Smooth muscle cell (in vitro differentiated cells): Measurements from ENCODE around the gene ATP12A. TPM values are rescaled to one million over a fixed set of nuclear protein-coding genes. Genes with fewer than 3 reads are reported as not detected.

Experiments
- DNase-seq: peaks from one replicate; lab custom pipeline; 2025; ENCODE audit not compliant: unreplicated experiment; lab: John Stamatoyannopoulos, UW
- H2AFZ ChIP-seq: fragments of 200-600 bp; sonication (generic); 2 replicates; pipeline ENCODE4 v1.6.0; 2016; ENCODE audit warnings: antibody characterized with exemption, low read depth, mild to moderate bottlenecking
- H3F3A ChIP-seq: fragments of 200-600 bp; sonication (generic); 2 replicates; pipeline ENCODE4 v1.6.0; 2017; ENCODE audit warnings: antibody characterized with exemption, low read depth
- H3K27ac ChIP-seq: fragments of 200-600 bp; sonication (generic); 2 replicates; pipeline ENCODE4 v1.5.1; 2016; ENCODE audit warnings: low read depth, mild to moderate bottlenecking
- H3K27me3 ChIP-seq: fragments of 200-600 bp; sonication (generic); 2 replicates; pipeline ENCODE4 v1.6.1; 2016; ENCODE audit warnings: low read depth, mild to moderate bottlenecking
- H3K36me3 ChIP-seq: fragments of 200-600 bp; sonication (generic); 2 replicates; pipeline ENCODE4 v1.5.1; 2016; ENCODE audit warnings: low read depth
- H3K4me1 ChIP-seq: fragments of 200-600 bp; sonication (generic); 2 replicates; pipeline ENCODE4 v1.5.1; 2016; ENCODE audit warnings: low read depth
- H3K4me2 ChIP-seq: fragments of 200-600 bp; sonication (generic); 2 replicates; pipeline ENCODE4 v1.6.0; 2016; ENCODE audit warnings: mild to moderate bottlenecking
- H3K4me3 ChIP-seq: fragments of 200-600 bp; sonication (generic); 2 replicates; pipeline ENCODE4 v1.5.1; 2016; ENCODE audit warnings: mild to moderate bottlenecking
- H3K79me2 ChIP-seq: fragments of 200-600 bp; sonication (generic); 2 replicates; pipeline ENCODE4 v1.6.0; 2016; ENCODE audit warnings: low read depth, mild to moderate bottlenecking
- H3K9ac ChIP-seq: fragments of 200-600 bp; sonication (generic); 2 replicates; pipeline ENCODE4 v1.6.0; 2016; ENCODE audit warnings: low read depth
- H3K9me3 ChIP-seq: fragments of 200-600 bp; sonication (generic); replicated peaks from 2 replicates; pipeline ENCODE4 v1.5.1; 2016; ENCODE audit warnings: low read depth
- H4K20me1 ChIP-seq: fragments of 200-600 bp; sonication (generic); 2 replicates; pipeline ENCODE4 v1.6.0; 2016; ENCODE audit warnings: low read depth
- WGBS: methylation state at CpG from one replicate; pipeline ENCODE4 v1.1.7; 2016; ENCODE audit warnings: low lambda C conversion rate; 5-methylcytosine and 5-hydroxymethylcytosine counted together
- polyA plus RNA-seq: library from polyadenylated mRNA; unstranded; fragments of >200 nt; fragmentation: Nextera tagmentation; extraction: Ambion mirVana; gene quantifications from 2 replicates; pipeline ENCODE4 v1.2.1, GENCODE V29; 2016
- total RNA-seq: library from RNA; depleted of rRNA; stranded (reverse); fragments of >200 nt; gene quantifications from 2 replicates; pipeline ENCODE4 v1.2.3, GENCODE V29; 2014
- TF ChIP-seq, protein P1 (sequence below): fragments of 200-600 bp; sonication (generic); IDR thresholded peaks from 2 replicates; pipeline ENCODE4 v1.5.1; 2017; ENCODE audit warnings: borderline replicate concordance, mild to moderate bottlenecking, antibody characterized with exemption; ENCODE audit not compliant: insufficient read depth, poor library complexity, severe bottlenecking

The ATP12A gene
- total and polyA plus RNA-seq, 2 experiments from 2014 or later: 0.63 to 0.67 TPM

DNA sequence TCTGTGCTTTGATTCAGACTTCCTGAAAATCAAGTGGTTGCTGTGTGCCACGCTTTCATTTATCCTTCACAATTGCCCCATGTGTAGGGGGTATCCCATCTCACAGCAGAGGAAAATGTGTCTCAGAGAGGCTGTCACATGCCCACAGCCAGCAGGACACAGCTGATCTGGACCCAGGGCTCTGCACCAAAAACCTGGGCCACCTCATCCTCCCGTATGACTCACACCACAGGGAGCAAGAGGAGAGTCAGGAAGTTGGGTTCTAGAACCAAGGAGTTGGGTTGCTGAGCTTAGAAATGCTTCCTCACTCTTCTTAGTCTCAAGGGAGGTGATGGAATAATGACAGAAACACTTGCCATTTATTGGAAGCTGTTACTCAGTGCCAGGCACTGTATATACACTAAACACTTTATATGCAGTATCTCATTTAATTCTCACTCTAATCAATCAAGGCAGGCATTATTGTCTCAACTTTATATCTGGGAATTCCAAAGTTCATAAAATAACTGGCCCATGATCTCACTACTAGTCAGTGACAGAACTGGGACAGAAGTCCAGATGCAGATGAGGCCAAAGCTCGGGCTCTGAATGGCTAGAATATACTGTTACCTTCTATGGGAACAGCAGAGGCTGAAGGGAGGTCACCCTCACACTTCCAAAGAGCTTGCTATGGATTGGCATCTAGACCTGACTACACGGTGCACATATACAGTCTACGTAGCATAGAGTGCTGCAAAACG is 47.7 kb upstream of the ATP12A start:
- Histone ChIP-seq H3K4me2 (no peak overlapping the region), H3K9me3 (no peaks in the 10 kb centered on the region), H2AFZ (no peak overlapping the region), H4K20me1 (no peaks in the 10 kb centered on the region), H3K9ac (no peak overlapping the region), H3K27me3 (no peaks in the 10 kb centered on the region), H3K4me1 (no peaks in the 10 kb centered on the region), H3K79me2 (no peaks in the 10 kb centered on the region), H3K27ac (no peak overlapping the region), H3K36me3 (no peaks in the 10 kb centered on the region), H3F3A (no peaks in the 10 kb centered on the region), H3K4me3 (no peak overlapping the region)
- 68% methylated on average over 6 of the region's 6 CpGs for WGBS
- TF ChIP-seq, protein P1, sequence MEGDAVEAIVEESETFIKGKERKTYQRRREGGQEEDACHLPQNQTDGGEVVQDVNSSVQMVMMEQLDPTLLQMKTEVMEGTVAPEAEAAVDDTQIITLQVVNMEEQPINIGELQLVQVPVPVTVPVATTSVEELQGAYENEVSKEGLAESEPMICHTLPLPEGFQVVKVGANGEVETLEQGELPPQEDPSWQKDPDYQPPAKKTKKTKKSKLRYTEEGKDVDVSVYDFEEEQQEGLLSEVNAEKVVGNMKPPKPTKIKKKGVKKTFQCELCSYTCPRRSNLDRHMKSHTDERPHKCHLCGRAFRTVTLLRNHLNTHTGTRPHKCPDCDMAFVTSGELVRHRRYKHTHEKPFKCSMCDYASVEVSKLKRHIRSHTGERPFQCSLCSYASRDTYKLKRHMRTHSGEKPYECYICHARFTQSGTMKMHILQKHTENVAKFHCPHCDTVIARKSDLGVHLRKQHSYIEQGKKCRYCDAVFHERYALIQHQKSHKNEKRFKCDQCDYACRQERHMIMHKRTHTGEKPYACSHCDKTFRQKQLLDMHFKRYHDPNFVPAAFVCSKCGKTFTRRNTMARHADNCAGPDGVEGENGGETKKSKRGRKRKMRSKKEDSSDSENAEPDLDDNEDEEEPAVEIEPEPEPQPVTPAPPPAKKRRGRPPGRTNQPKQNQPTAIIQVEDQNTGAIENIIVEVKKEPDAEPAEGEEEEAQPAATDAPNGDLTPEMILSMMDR: no peak
- no peak for DNase-seq

DNA sequence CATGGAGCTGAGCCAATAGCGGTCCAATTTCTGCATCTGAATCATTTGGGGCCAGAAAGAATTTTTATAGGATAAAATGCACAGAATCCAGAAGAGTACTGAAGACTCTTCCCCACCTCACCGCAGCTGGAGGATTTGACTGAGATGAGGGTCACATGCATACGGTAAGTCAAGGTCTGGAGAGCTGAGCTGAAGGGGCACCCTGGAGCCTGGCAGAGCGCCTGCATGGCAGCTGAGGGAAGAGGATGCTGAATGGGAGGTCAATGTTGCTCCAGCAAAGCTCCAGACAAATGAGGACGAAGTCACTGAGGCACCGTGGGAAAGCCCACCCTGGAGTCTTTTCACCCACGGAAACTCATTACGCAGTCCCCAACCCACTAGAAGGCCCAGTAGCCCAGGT is 43.4 kb upstream of the ATP12A start:
- no peak for DNase-seq
- Histone ChIP-seq H3F3A (no peaks in the 10 kb centered on the region), H4K20me1 (no peaks in the 10 kb centered on the region), H3K27me3 (no peaks in the 10 kb centered on the region), H3K27ac (no peak overlapping the region), H3K36me3 (no peaks in the 10 kb centered on the region), H3K4me2 (no peak overlapping the region), H3K9me3 (no peaks in the 10 kb centered on the region), H2AFZ (no peak overlapping the region), H3K9ac (no peak overlapping the region), H3K4me3 (no peak overlapping the region), H3K79me2 (no peaks in the 10 kb centered on the region), H3K4me1 (no peaks in the 10 kb centered on the region)
- TF ChIP-seq, protein P1: no peak
- 94% methylated on average over 8 of the region's 8 CpGs for WGBS

DNA sequence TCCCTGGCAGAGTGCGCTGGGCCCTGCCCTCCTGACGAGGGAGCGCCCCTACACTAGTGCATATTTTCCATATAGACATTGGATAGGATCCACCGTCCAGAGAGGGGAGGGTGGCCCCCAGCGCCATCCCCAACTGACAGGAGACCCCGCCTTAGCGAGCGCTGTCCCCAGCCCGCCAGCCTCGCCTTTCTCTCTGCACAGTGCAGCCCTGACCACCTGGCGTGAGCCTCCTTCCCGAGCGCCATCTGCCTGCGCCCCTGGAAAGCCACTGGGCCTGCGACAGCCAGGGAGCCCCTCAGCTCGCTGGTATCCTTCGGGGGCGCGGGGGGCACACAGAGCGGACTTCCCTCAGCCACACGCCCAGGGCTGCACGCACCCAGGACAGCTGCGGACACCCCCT is 42.1 kb upstream of the ATP12A start:
- Histone ChIP-seq H3K9me3 (no peaks in the 10 kb centered on the region), H3K4me2 (no peak overlapping the region), H4K20me1 (no peaks in the 10 kb centered on the region), H3K4me1 (no peaks in the 10 kb centered on the region), H2AFZ (no peak overlapping the region), H3K79me2 (no peaks in the 10 kb centered on the region), H3K27ac (no peak overlapping the region), H3K36me3 (no peaks in the 10 kb centered on the region), H3K4me3 (no peak overlapping the region), H3K27me3 (no peaks in the 10 kb centered on the region), H3K9ac (no peak overlapping the region), H3F3A (no peaks in the 10 kb centered on the region)
- TF ChIP-seq, protein P1: no peak
- 94% methylated on average over 21 of the region's 23 CpGs for WGBS
- DNase-seq: no peak

DNA sequence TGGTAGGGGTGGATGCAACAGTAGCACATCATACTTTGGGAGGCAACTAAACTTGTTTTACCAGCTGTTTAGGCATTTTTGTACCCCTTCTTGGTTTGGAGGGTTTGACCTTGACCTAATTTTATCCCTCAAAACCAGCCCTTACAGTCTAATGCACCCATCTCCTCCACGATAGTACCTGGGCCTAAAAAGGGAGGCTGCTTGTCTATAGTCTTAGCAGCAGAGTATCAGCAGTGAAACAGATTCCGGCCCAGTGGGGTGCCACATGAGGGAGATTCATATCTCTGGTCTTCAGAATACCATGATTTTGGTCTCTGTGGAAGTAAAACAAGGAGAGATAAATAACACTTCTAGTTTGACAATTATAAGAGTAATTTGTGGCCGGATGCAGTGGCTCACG is 39.5 kb upstream of the ATP12A start:
- WGBS: 94% methylated on average over 4 of the region's 4 CpGs
- TF ChIP-seq, protein P1: no peak
- no peak overlapping the region for H3K4me3 ChIP-seq

More for the DNA sequence above, 39.5 kb upstream of the ATP12A start:
- H3K79me2 ChIP-seq: no peaks in the 10 kb centered on the region
- H3K27ac ChIP-seq: no peak overlapping the region
- H3K9ac ChIP-seq: no peak overlapping the region
- H4K20me1 ChIP-seq: no peaks in the 10 kb centered on the region
- no peak overlapping the region for H3K4me2 ChIP-seq
- no peaks in the 10 kb centered on the region for H3K4me1 ChIP-seq
- H3F3A ChIP-seq: no peaks in the 10 kb centered on the region
- no peaks in the 10 kb centered on the region for H3K36me3 ChIP-seq
- H3K27me3 ChIP-seq: no peaks in the 10 kb centered on the region
- no peak for DNase-seq
- no peaks in the 10 kb centered on the region for H3K9me3 ChIP-seq
- H2AFZ ChIP-seq: no peak overlapping the region
